T-helper 17 cell (primary cell): Measurements from ENCODE around the gene GRB10. TPM values are rescaled to one million over a fixed set of nuclear protein-coding genes. Genes with fewer than 3 reads are reported as not detected.

Source experiments
- ATAC-seq: fragments of 150-1000 bp; cut with Tn5 transposase; 2 replicates; pipeline ENCODE4 v1.10.0; 2021; ENCODE audit warnings: mild to moderate bottlenecking, moderate library complexity
- DNase-seq, 3 donors: peaks; one replicate each; pipeline versions ENCODE4 v3.0.0 to v3.0.0-alpha.2; 2020 to 2021
- H3K9me3 ChIP-seq: one replicate; pipeline ENCODE4 v1.7.0; 2013; ENCODE audit warnings: low read length, mild to moderate bottlenecking; ENCODE audit not compliant: control insufficient read depth, poor library complexity, severe bottlenecking
- H3K27ac Mint-ChIP-seq: one replicate; pipeline ENCODE4 v1.8.0; 2022; ENCODE audit warnings: mild to moderate bottlenecking, moderate library complexity, mixed read lengths
- H3K27me3 Mint-ChIP-seq: one replicate; pipeline ENCODE4 v1.8.0; 2022; ENCODE audit warnings: mixed read lengths
- H3K36me3 Mint-ChIP-seq: one replicate; pipeline ENCODE4 v1.8.0; 2022; ENCODE audit warnings: low read depth, mixed read lengths
- H3K4me1 Mint-ChIP-seq: one replicate; pipeline ENCODE4 v1.8.0; 2022; ENCODE audit warnings: mild to moderate bottlenecking, mixed read lengths
- H3K4me3 Mint-ChIP-seq: one replicate; pipeline ENCODE4 v1.8.0; 2022; ENCODE audit warnings: mild to moderate bottlenecking, moderate library complexity, mixed read lengths
- total RNA-seq, 4 donors: library from RNA in 2 of 4; stranded (reverse) in 2 of 4; gene quantifications; one replicate each; pipeline ENCODE4 v1.2.3 and lab custom pipeline; 2022 to 2026

Gene GRB10
- total RNA-seq, 2 donors from 2014 or later = 3.8 to 7.0 TPM

DNA sequence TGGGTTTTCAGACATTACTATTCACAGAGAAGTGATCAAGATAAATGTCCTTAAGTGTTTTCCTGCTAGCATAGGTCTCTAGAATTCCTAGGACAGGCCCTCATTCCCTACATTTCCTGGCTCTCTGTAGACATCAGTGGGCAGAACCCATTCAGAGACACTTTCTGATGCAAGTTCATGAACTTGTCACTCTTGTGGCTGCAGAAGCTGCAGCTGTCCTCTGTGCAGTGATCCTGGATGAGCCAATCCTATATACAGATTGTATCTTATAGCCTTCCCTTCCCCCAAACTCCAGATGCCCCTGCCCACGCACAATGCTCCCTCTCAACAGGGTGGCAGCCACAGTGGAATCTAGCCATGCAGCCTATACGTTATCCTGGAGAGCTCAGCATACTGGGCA lies 12.6 kb upstream of the GRB10 start:
- no peak for ATAC-seq
- Mint-ChIP-seq H3K4me3 (peak overlapping the region; percentile 19), H3K36me3 (no peaks in the 10 kb centered on the region), H3K4me1 (peaks cover 4% of the 10 kb centered on the region), H3K27me3 (peaks cover 49% of the 10 kb centered on the region), H3K27ac (no peak overlapping the region)
- H3K9me3 ChIP-seq = no peaks in the 10 kb centered on the region
- DNase-seq = no peak

GRCh38 chr7:50793947-50794570 lies 11.4 kb upstream of the GRB10 start:
- no peaks in the 10 kb centered on the region for H3K36me3 Mint-ChIP-seq
- DNase-seq = no peak
- H3K9me3 ChIP-seq = no peaks in the 10 kb centered on the region
- H3K4me1 Mint-ChIP-seq = peaks cover 4% of the 10 kb centered on the region
- no peak for ATAC-seq
- peak overlapping the region; percentile 77 for H3K4me3 Mint-ChIP-seq
- H3K27me3 Mint-ChIP-seq = peaks cover 46% of the 10 kb centered on the region
- H3K27ac Mint-ChIP-seq = peak overlapping the region; percentile 3

GRCh38 chr7:50793120-50793946 lies 10.6 kb upstream of the GRB10 start:
- H3K4me3 Mint-ChIP-seq = peak overlapping the region; percentile 77
- peaks cover 4% of the 10 kb centered on the region for H3K4me1 Mint-ChIP-seq
- peaks cover 2% of the 10 kb centered on the region for H3K36me3 Mint-ChIP-seq
- peak in 1 of 3 donors; percentile 13 for DNase-seq
- peaks cover 53% of the 10 kb centered on the region for H3K27me3 Mint-ChIP-seq
- H3K27ac Mint-ChIP-seq = no peak overlapping the region
- ATAC-seq = peak; percentile 61
- peaks cover 6% of the 10 kb centered on the region for H3K9me3 ChIP-seq

- Mint-ChIP-seq H3K36me3 (peaks cover 2% of the 10 kb centered on the region), H3K27me3 (peaks cover 57% of the 10 kb centered on the region), H3K4me1 (peaks cover 4% of the 10 kb centered on the region), H3K4me3 (peak overlapping the region; percentile 86), H3K27ac (no peak overlapping the region)
- ATAC-seq (peak; percentile 54), DNase-seq (no peak)
- H3K9me3 ChIP-seq = peaks cover 6% of the 10 kb centered on the region
Observed at GRCh38 chr7:50792342-50793119, 9.8 kb upstream of the GRB10 start.

- Mint-ChIP-seq H3K4me1 (peaks cover 4% of the 10 kb centered on the region), H3K27ac (no peak overlapping the region), H3K4me3 (peak overlapping the region; percentile 86), H3K27me3 (peaks cover 61% of the 10 kb centered on the region), H3K36me3 (peaks cover 2% of the 10 kb centered on the region)
- DNase-seq (no peak), ATAC-seq (no peak)
- peaks cover 6% of the 10 kb centered on the region for H3K9me3 ChIP-seq
Observed at GRCh38 chr7:50791938-50792341, 9.2 kb upstream of the GRB10 start.

- H3K27ac Mint-ChIP-seq = no peak overlapping the region
- ATAC-seq = no peak
Observed at GRCh38 chr7:50791363-50791937, 8.8 kb upstream of the GRB10 start.

DNA sequence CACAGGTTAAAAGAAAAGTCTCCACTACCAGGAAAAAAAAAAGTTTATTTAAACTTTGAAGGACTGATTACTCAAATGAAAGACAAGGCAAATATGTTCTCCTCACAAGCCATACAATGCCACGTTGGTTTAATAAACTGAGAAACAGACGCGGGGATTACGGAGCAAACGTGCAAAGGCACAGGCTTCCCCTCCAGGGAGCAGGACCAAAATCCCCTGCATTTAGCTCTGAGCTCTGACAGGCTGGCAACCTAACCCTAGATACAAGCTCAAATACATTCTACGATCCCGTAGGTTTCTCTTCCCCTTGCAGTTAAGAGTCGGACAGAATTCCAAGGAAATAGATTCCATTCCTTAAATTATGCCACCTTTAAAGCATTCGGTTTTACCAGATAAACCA lies 7.7 kb upstream of the GRB10 start:
- Mint-ChIP-seq H3K27me3 (peaks cover 55% of the 10 kb centered on the region), H3K4me1 (peaks cover 4% of the 10 kb centered on the region), H3K36me3 (peaks cover 2% of the 10 kb centered on the region), H3K27ac (no peak overlapping the region), H3K4me3 (no peak overlapping the region)
- ATAC-seq (no peak), DNase-seq (no peak)
- H3K9me3 ChIP-seq = peaks cover 6% of the 10 kb centered on the region

More at GRCh38 chr7:50791363-50791937, 8.8 kb upstream of the GRB10 start:
- DNase-seq = no peak
- H3K9me3 ChIP-seq = peaks cover 6% of the 10 kb centered on the region
- Mint-ChIP-seq H3K4me1 (peaks cover 4% of the 10 kb centered on the region), H3K27me3 (peaks cover 59% of the 10 kb centered on the region), H3K36me3 (peaks cover 2% of the 10 kb centered on the region), H3K4me3 (peak overlapping the region; percentile 86)

DNA sequence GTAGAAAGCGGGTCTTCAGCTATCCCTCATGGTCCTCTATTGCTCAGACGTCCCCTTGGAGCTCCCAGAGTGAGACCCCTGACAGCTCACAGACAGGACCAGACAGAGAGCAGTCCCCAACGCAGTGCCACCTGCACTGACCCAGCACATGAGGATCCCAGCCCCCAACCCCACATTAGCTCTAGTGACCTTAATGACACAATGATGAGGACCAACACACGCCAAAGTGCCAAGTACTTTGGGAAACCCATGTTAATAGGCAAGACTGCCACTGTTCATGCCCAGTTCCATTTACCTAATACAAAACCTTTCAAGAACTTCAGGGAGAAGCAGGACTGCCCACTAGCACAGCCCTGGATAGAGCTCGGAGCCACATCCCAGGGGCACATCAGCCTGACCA lies 5.7 kb upstream of the GRB10 start:
- Mint-ChIP-seq H3K27ac (no peak overlapping the region), H3K4me3 (no peak overlapping the region), H3K4me1 (peaks cover 8% of the 10 kb centered on the region), H3K27me3 (peaks cover 63% of the 10 kb centered on the region), H3K36me3 (peaks cover 5% of the 10 kb centered on the region)
- DNase-seq = no peak
- ATAC-seq = no peak
- peaks cover 6% of the 10 kb centered on the region for H3K9me3 ChIP-seq

- ATAC-seq = no peak
- no peak for DNase-seq
- Mint-ChIP-seq H3K27me3 (peaks cover 68% of the 10 kb centered on the region), H3K36me3 (peaks cover 6% of the 10 kb centered on the region), H3K27ac (no peak overlapping the region), H3K4me1 (peaks cover 8% of the 10 kb centered on the region), H3K4me3 (no peak overlapping the region)
- H3K9me3 ChIP-seq = peaks cover 6% of the 10 kb centered on the region
Observed at GRCh38 chr7:50787825-50788224, 5.1 kb upstream of the GRB10 start.

GRCh38 chr7:50785346-50785745 lies 2.6 kb upstream of the GRB10 start:
- H3K27me3 Mint-ChIP-seq = peaks cover 60% of the 10 kb centered on the region
- ATAC-seq (no peak), DNase-seq (no peak)
- H3K9me3 ChIP-seq = peaks cover 6% of the 10 kb centered on the region
- H3K4me3 Mint-ChIP-seq = no peak overlapping the region
- H3K36me3 Mint-ChIP-seq = peaks cover 6% of the 10 kb centered on the region
- no peak overlapping the region for H3K27ac Mint-ChIP-seq
- H3K4me1 Mint-ChIP-seq = peaks cover 14% of the 10 kb centered on the region

GRCh38 chr7:50783801-50784507 lies 1.3 kb upstream of the GRB10 start:
- Mint-ChIP-seq H3K36me3 (peaks cover 6% of the 10 kb centered on the region), H3K4me1 (peaks cover 14% of the 10 kb centered on the region), H3K27ac (no peak overlapping the region), H3K27me3 (peaks cover 50% of the 10 kb centered on the region), H3K4me3 (no peak overlapping the region)
- no peak for ATAC-seq
- DNase-seq = no peak
- peaks cover 5% of the 10 kb centered on the region for H3K9me3 ChIP-seq

DNA sequence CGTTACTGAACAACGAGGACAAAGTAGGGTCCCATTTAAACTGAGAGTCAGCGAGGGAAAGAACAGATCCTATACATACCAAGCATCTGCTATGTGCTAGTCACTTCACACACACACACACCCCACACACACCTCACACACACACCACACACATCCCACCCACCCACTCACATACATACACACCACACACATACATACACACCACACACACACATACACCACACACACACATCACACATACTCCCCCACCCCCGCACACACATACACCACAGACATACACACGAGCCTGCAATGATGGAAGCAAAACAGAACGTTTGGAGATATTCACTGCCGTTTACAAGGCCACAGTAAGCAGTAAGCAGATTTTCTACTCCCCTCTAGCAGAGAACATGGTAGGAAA lies 607 bp upstream of the GRB10 start:
- peak overlapping the region; percentile 87 for H3K4me3 Mint-ChIP-seq
- ATAC-seq (no peak), DNase-seq (no peak)
- peaks cover 45% of the 10 kb centered on the region for H3K27me3 Mint-ChIP-seq
- H3K27ac Mint-ChIP-seq = no peak overlapping the region
- peaks cover 4% of the 10 kb centered on the region for H3K36me3 Mint-ChIP-seq
- H3K9me3 ChIP-seq = no peaks in the 10 kb centered on the region
- H3K4me1 Mint-ChIP-seq = peaks cover 14% of the 10 kb centered on the region
